A673 (cell line): ENCODE results near the gene PLAAT1.

Source experiments
- EZH2 ChIP-seq: fragments of 200-600 bp; sonication (generic); IDR thresholded peaks from 2 replicates; pipeline ENCODE4 v1.6.1; 2017; ENCODE audit warnings: borderline replicate concordance, low read depth, mild to moderate bottlenecking, mixed read lengths, antibody characterized with exemption, low read length; ENCODE audit not compliant: poor library complexity, severe bottlenecking
- TF ChIP-seq, protein P1 (sequence below): fragments of 300-800, 200-600 bp; sonication (generic); conservative IDR thresholded peaks from 2 replicates; pipeline ENCODE4 v1.5.1; 2017; ENCODE audit warnings: low read depth, mild to moderate bottlenecking, antibody characterized with exemption, low read length, moderate library complexity, mixed read lengths

DNA sequence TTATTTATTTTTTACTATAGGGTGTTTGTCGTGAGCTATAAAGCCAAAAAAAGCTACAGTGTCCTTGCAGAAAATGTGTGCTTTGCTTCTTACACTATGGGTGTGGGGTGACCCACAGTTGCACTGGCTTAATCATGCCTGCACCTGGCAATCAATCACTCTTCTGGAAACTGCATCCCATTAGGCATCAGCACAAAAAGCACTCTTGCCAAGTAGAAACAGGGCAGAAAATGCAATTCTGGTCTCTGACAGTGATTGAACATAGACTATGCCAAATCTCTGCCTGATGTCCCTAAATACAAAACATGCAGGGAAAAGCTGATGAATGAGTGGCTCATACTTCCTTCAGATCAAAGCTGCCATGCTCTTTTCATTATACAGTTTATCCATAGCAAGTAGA, 30.4 kb upstream of the PLAAT1 start:
- TF ChIP-seq, protein P1, sequence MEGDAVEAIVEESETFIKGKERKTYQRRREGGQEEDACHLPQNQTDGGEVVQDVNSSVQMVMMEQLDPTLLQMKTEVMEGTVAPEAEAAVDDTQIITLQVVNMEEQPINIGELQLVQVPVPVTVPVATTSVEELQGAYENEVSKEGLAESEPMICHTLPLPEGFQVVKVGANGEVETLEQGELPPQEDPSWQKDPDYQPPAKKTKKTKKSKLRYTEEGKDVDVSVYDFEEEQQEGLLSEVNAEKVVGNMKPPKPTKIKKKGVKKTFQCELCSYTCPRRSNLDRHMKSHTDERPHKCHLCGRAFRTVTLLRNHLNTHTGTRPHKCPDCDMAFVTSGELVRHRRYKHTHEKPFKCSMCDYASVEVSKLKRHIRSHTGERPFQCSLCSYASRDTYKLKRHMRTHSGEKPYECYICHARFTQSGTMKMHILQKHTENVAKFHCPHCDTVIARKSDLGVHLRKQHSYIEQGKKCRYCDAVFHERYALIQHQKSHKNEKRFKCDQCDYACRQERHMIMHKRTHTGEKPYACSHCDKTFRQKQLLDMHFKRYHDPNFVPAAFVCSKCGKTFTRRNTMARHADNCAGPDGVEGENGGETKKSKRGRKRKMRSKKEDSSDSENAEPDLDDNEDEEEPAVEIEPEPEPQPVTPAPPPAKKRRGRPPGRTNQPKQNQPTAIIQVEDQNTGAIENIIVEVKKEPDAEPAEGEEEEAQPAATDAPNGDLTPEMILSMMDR, result no peak
- TF ChIP-seq EZH2, result no peak
